SK-N-MC (cell line): Measurements from ENCODE around the gene LHX2.
A peak's percentile ranks its signal among the peaks of the same experiment; 100 is the strongest.

ENCODE experiments used
- DNase-seq: peaks from one replicate; pipeline ENCODE4 v3.0.0-alpha.2; 2011; ENCODE audit warnings: low read depth, low spot score
- H3K27ac ChIP-seq: fragments of 200-600 bp; sonication (generic); 2 replicates; pipeline ENCODE4 v1.5.1; 2016; ENCODE audit warnings: mixed run types
- H3K36me3 ChIP-seq: fragments of 200-600 bp; sonication (generic); 2 replicates; pipeline ENCODE4 v1.6.1; 2017; ENCODE audit warnings: antibody characterized with exemption, low read length, mixed read lengths; ENCODE audit not compliant: insufficient read depth
- H3K4me3 ChIP-seq: fragments of 200-600 bp; sonication (generic); 2 replicates; pipeline ENCODE4 v1.5.1; 2016
- H3K9ac ChIP-seq: fragments of 200-600 bp; sonication (generic); 2 replicates; pipeline ENCODE4 v1.8.0; 2017; ENCODE audit warnings: mixed run types, mixed read lengths; ENCODE audit not compliant: insufficient read length
- H3K9me3 ChIP-seq: fragments of 200-600 bp; sonication (generic); 2 replicates; pipeline ENCODE4 v1.6.1; 2017; ENCODE audit warnings: low read depth, mild to moderate bottlenecking, antibody characterized with exemption, low read length, moderate library complexity, mixed read lengths
- EZH2 ChIP-seq: fragments of 200-600 bp; sonication (generic); IDR thresholded peaks from one replicate; pipeline ENCODE4 v1.6.1; 2017; ENCODE audit warnings: antibody characterized with exemption
- FOXP2 ChIP-seq: optimal IDR thresholded peaks from 2 replicates; pipeline ENCODE3; 2011; ENCODE audit warnings: mild to moderate bottlenecking, moderate library complexity; ENCODE audit not compliant: insufficient read depth; ENCODE audit errors: extremely low read length, control extremely low read depth
- POLR2AphosphoS5 ChIP-seq: IDR thresholded peaks from 2 replicates; pipeline ENCODE4 v1.6.1; 2012; ENCODE audit warnings: mild to moderate bottlenecking, low read depth, low read length, borderline replicate concordance

LHX2 gene

GRCh38 chr9:124021385-124021769 lies 9.8 kb downstream of the LHX2 start:
- Histone ChIP-seq H3K27ac (no peak overlapping the region), H3K9ac (no peak overlapping the region), H3K36me3 (no peaks in the 10 kb centered on the region), H3K4me3 (no peak overlapping the region), H3K9me3 (no peaks in the 10 kb centered on the region)
- TF ChIP-seq EZH2 (no peak), POLR2AphosphoS5 (no peak), FOXP2 (no peak)
- DNase-seq, result no peak

GRCh38 chr9:124022201-124023121 lies 10.9 kb downstream of the LHX2 start:
- Histone ChIP-seq H3K9me3 (no peaks in the 10 kb centered on the region), H3K4me3 (no peak overlapping the region), H3K27ac (no peak overlapping the region), H3K36me3 (no peaks in the 10 kb centered on the region), H3K9ac (no peak overlapping the region)
- no peak for DNase-seq
- TF ChIP-seq FOXP2, result no peak
- peak; percentile 75 for TF ChIP-seq EZH2

GRCh38 chr9:124024107-124024506 lies 12.5 kb downstream of the LHX2 start:
- TF ChIP-seq POLR2AphosphoS5, result no peak
- TF ChIP-seq FOXP2, result no peak
- no peak for TF ChIP-seq EZH2
- no peak overlapping the region for H3K9ac ChIP-seq

GRCh38 chr9:124029617-124030016 lies 18.0 kb downstream of the LHX2 start:
- H3K9ac ChIP-seq, result no peak overlapping the region

More at GRCh38 chr9:124024107-124024506, 12.5 kb downstream of the LHX2 start:
- Histone ChIP-seq H3K27ac (no peak overlapping the region), H3K36me3 (no peaks in the 10 kb centered on the region), H3K9me3 (no peaks in the 10 kb centered on the region), H3K4me3 (no peak overlapping the region)
- DNase-seq, result no peak

GRCh38 chr9:124030969-124031451 lies 19.4 kb downstream of the LHX2 start:
- Histone ChIP-seq H3K36me3 (no peaks in the 10 kb centered on the region), H3K9ac (no peak overlapping the region), H3K9me3 (no peaks in the 10 kb centered on the region), H3K4me3 (no peak overlapping the region), H3K27ac (no peak overlapping the region)
- TF ChIP-seq FOXP2 (no peak), EZH2 (no peak), POLR2AphosphoS5 (no peak)
- DNase-seq, result no peak

More at GRCh38 chr9:124029617-124030016, 18.0 kb downstream of the LHX2 start:
- no peak for TF ChIP-seq POLR2AphosphoS5
- no peak for TF ChIP-seq FOXP2
- no peak for TF ChIP-seq EZH2
- H3K4me3 ChIP-seq, result no peak overlapping the region
- no peak for DNase-seq
- no peaks in the 10 kb centered on the region for H3K36me3 ChIP-seq
- H3K27ac ChIP-seq, result no peak overlapping the region
- no peaks in the 10 kb centered on the region for H3K9me3 ChIP-seq

GRCh38 chr9:124032247-124032646 lies 20.7 kb downstream of the LHX2 start:
- DNase-seq, result no peak
- TF ChIP-seq EZH2 (peak; percentile 75), POLR2AphosphoS5 (no peak)
- Histone ChIP-seq H3K4me3 (no peak overlapping the region), H3K9ac (no peak overlapping the region), H3K36me3 (no peaks in the 10 kb centered on the region), H3K27ac (no peak overlapping the region), H3K9me3 (no peaks in the 10 kb centered on the region)

GRCh38 chr9:124033348-124033747 lies 21.8 kb downstream of the LHX2 start:
- TF ChIP-seq EZH2 (no peak), POLR2AphosphoS5 (no peak), FOXP2 (no peak)
- no peaks in the 10 kb centered on the region for H3K9me3 ChIP-seq
- no peak overlapping the region for H3K27ac ChIP-seq
- H3K9ac ChIP-seq, result no peak overlapping the region
- no peaks in the 10 kb centered on the region for H3K36me3 ChIP-seq
- DNase-seq, result no peak
- no peak overlapping the region for H3K4me3 ChIP-seq

GRCh38 chr9:124033967-124034366 lies 22.4 kb downstream of the LHX2 start:
- DNase-seq, result no peak
- no peak overlapping the region for H3K4me3 ChIP-seq
- H3K9me3 ChIP-seq, result no peaks in the 10 kb centered on the region
- TF ChIP-seq FOXP2, result no peak
- TF ChIP-seq POLR2AphosphoS5, result no peak
- TF ChIP-seq EZH2, result no peak
- H3K36me3 ChIP-seq, result no peaks in the 10 kb centered on the region
- no peak overlapping the region for H3K27ac ChIP-seq
- no peak overlapping the region for H3K9ac ChIP-seq

GRCh38 chr9:124035001-124035650 lies 23.6 kb downstream of the LHX2 start:
- no peak overlapping the region for H3K27ac ChIP-seq
- TF ChIP-seq EZH2 (no peak), POLR2AphosphoS5 (no peak), FOXP2 (no peak)
- H3K9me3 ChIP-seq, result no peaks in the 10 kb centered on the region
- no peak overlapping the region for H3K4me3 ChIP-seq
- no peak overlapping the region for H3K9ac ChIP-seq
- no peaks in the 10 kb centered on the region for H3K36me3 ChIP-seq
- DNase-seq, result no peak
